HUES64 (cell line): ENCODE measurements around the gene OPA3.

Source experiments
- H3K27ac ChIP-seq: 2 replicates; pipeline ENCODE4 v1.7.0; 2013; ENCODE audit warnings: low read depth, low read length, inconsistent platforms
- H3K27me3 ChIP-seq: 2 replicates; pipeline ENCODE4 v1.6.1; 2013; ENCODE audit warnings: mild to moderate bottlenecking, low read length; ENCODE audit not compliant: insufficient read depth
- H3K36me3 ChIP-seq: 2 replicates; pipeline ENCODE4 v1.6.1; 2013; ENCODE audit warnings: mild to moderate bottlenecking, low read length; ENCODE audit not compliant: insufficient read depth
- H3K4me1 ChIP-seq: 2 replicates; pipeline ENCODE4 v1.6.1; 2013; ENCODE audit warnings: mild to moderate bottlenecking, low read length, moderate library complexity; ENCODE audit not compliant: insufficient read depth
- H3K4me3 ChIP-seq: 2 replicates; pipeline ENCODE4 v1.5.1; 2013; ENCODE audit warnings: mild to moderate bottlenecking, low read length, moderate library complexity
- H3K9ac ChIP-seq: 2 replicates; pipeline ENCODE4 v1.6.1; 2013; ENCODE audit warnings: mild to moderate bottlenecking, low read depth, low read length
- H3K9me3 ChIP-seq: 2 replicates; pipeline ENCODE4 v1.6.1; 2013; ENCODE audit warnings: low read depth, low read length; ENCODE audit not compliant: insufficient read depth
- WGBS: fragments of 150-250, 120-280 bp; methylation state at CpG from one replicate; pipeline ENCODE4 v1.1.7; 2013; ENCODE audit warnings: missing lambda C conversion rate; 5-methylcytosine and 5-hydroxymethylcytosine counted together

Gene OPA3

DNA sequence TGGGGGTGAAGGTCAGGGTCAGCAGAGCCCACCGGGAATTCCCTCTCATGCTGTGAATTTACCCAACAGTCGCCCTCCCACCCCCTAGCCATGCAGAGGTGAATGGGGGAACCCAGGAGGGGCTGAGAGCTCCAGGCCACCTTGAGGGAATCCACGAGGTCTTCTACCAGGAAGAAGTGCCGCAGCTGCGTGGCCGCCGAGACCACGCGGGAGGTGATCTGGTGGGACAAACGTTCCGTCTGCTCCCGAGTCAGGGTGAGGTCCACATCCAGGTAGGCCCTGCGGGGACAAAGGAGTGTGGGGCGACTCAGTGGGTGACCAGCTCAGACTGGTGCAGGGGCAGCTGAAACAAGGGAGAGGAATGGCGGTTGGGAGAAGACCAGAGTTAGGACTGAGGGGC lies 95.9 kb downstream of the OPA3 start:
- no peak overlapping the region for H3K9ac ChIP-seq
- no peaks in the 10 kb centered on the region for H3K27me3 ChIP-seq
- H3K9me3 ChIP-seq, result no peaks in the 10 kb centered on the region
- 94% methylated on average over 15 of the region's 15 CpGs for WGBS
- peaks cover 7% of the 10 kb centered on the region; the same call in 1 of the 2 replicates for H3K4me1 ChIP-seq
- H3K27ac ChIP-seq, result no peak overlapping the region
- H3K36me3 ChIP-seq, result no peaks in the 10 kb centered on the region
- H3K4me3 ChIP-seq, result no peak overlapping the region

DNA sequence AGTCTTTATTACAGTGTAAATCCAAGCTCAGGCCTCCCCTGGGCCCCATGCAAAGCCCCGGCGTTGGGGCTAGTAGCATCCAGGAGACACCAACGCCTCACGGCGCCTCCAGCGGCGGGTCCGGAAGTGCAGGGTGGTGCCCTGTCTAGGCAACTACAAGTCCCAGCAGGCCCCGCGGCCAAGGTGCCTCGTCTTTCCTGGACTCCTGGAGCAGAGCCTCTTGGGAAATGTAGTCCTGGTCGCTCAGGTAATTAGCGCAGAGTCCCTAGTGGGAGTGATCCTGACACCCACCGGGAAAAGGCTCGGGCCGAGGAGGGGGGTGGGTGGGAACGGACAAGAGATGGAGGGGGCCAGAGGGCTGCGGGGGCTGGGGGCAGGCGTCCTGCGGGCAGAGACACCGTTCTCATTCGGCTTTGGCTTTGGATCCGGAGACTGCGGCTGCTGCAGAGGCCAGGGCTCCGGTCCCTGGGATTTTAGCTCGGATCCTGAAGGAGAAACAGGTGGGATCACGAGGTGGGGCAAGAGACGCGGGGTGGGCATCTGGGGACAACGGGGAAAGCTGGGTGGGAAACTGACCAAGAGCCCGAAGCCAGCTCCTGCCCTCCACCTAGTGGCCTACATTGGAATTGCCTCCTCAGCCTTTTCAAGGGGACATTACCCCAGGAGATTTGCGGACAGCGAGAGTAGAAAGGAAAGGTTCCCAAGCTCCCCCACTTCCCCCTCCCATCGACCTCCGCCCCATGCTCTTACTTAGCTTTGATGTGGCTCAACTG lies 99.1 kb downstream of the OPA3 start:
- H3K4me1 ChIP-seq, result no peaks in the 10 kb centered on the region
- WGBS, result 3% methylated on average over 34 of the region's 35 CpGs
- H3K36me3 ChIP-seq, result no peaks in the 10 kb centered on the region
- H3K9me3 ChIP-seq, result no peaks in the 10 kb centered on the region
- no peaks in the 10 kb centered on the region for H3K27me3 ChIP-seq
- peak overlapping the region; percentile 81 for H3K27ac ChIP-seq
- H3K9ac ChIP-seq, result no peak overlapping the region
- peak overlapping the region; percentile 52 for H3K4me3 ChIP-seq

DNA sequence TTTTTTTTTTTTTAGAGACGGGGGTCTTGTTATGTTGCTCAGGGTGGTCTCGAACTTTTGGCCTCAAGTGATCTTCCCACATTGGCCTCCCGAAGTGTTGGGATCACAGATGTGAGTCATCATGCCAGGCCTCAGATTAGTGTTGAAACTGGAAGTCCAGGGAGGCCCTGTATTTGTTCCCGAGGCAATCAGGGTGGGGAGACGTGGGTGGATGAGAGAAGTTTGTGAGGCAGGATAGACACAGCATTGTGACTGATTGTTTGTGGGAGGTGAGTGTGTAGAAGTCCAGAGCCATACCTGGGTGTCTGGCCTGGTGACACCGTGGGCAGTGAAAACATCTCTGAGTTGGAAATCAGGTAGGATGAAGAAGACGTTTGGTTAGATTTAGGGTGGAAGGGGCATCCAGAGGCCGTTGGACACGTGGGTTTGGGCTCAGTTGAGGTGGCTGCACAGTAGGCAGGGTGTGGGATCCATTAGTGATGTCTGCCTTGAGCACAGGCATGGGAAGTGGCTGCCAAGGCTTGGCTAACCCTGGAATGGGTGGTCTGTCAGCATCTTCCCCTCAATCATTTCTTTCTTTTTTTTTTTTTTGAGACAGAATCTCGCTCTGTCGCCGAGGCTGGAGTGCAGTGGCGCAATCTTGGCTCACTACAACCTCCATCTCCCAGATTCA lies 100.2 kb downstream of the OPA3 start:
- H3K27me3 ChIP-seq, result no peaks in the 10 kb centered on the region
- no peaks in the 10 kb centered on the region for H3K9me3 ChIP-seq
- no peak overlapping the region for H3K4me3 ChIP-seq
- no peaks in the 10 kb centered on the region for H3K36me3 ChIP-seq
- H3K27ac ChIP-seq, result no peak overlapping the region
- no peaks in the 10 kb centered on the region for H3K4me1 ChIP-seq
- H3K9ac ChIP-seq, result no peak overlapping the region
- WGBS, result 93% methylated on average over 13 of the region's 13 CpGs

DNA sequence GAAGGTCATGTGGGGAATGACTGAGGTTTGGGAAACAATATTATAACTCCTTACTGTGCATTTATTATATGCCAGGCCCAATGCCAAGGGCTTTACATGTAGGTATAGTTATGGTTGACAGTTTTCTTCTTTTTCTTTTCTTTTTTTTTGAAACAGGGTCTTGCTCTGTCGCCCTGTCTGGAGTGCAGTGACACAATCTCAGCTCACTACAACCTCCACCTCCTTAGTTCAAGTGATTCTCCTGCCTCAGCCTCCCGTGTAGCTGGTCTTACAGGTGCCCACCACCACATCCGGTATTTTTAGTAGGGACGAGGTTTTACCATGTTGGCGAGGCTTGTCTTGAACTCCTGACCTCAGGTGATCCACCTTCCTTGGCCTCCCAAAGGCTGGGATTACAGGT lies 101.6 kb downstream of the OPA3 start:
- no peak overlapping the region for H3K9ac ChIP-seq
- no peak overlapping the region for H3K4me3 ChIP-seq
- H3K36me3 ChIP-seq, result no peaks in the 10 kb centered on the region
- H3K27me3 ChIP-seq, result no peaks in the 10 kb centered on the region
- no peak overlapping the region for H3K27ac ChIP-seq
- no peaks in the 10 kb centered on the region for H3K4me1 ChIP-seq
- H3K9me3 ChIP-seq, result no peaks in the 10 kb centered on the region
- 94% methylated on average over 5 of the region's 5 CpGs for WGBS

DNA sequence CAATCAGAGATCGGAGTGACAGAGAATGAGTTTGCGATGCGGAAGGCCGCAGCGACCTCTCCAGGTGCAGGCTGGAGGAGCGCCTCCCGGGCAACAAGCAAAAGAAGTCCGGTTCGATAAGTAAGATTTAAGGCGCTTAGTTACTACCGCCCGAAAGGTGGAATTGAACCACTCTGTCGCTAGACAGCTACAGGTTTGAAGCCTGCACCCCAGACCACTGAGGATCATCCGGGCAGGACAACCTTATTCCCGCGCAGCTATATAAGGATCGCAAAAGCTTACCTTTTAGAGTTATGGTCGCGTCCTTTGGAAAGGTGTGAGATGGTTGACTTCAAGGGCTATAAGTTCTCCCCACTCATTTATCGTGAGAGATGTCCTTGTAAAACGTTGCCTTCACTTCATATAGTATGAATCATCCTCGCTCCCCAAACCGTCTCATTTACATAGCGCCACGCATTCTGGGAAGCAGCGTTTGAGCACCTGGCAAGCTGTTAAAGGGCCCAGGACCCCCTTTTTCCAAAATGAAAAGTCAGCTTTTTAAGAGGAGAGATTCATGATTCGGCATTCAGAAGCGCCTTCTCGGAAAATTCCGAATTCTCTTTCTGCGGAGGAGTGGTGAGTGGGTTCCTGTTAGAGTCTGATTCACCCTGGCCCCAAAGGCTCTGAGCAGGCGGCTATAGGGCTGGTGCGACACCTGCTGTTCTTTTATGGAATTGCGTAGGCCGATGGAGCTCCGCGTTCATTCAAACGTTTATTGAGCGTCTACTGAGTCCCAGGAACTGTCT lies 106.0 kb downstream of the OPA3 start:
- H3K9me3 ChIP-seq, result no peaks in the 10 kb centered on the region

DNA sequence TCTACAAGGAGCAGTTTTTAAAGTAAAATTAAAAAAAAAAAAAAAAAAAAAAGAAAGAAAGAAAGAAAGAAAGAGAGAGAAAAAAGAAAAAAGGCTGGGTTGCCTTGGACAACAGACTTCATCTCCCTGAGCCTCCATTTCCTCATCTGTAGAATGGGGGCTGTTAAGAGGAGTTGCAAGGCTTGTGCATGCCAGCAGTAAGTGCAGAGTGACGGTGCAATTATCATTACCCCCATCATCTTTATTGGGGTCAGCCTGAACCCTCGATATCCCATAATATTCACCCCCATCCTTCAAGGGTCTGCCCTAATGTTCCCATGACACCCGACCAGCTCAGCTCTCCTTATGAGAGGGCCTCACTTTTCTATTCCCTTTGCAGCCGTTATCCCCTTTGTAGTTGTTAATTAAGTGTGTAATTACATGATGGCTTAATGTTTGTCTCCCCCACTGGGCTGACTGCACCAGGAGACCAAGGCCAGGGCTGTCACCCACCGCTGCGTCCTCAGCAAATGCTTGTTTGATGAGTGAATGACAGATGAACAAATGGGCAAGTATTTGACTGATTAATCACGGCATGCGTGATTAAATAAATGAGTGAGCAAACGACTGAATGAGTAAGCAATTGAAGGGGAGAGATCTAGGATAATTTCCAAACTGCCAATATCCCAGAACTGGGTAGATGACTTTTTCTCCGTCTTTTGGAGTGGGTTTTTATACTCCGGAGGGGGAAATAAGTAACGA lies 106.7 kb downstream of the OPA3 start:
- no peak overlapping the region for H3K9ac ChIP-seq
- 19% methylated on average over 12 of the region's 12 CpGs for WGBS

More for the DNA sequence above, 106.0 kb downstream of the OPA3 start:
- no peaks in the 10 kb centered on the region for H3K36me3 ChIP-seq
- H3K4me1 ChIP-seq, result no peaks in the 10 kb centered on the region
- WGBS, result under 1% methylated on average over 39 of the region's 39 CpGs
- H3K27me3 ChIP-seq, result no peaks in the 10 kb centered on the region
- peak overlapping the region; percentile 92 for H3K9ac ChIP-seq
- peak overlapping the region; percentile 75 for H3K4me3 ChIP-seq
- H3K27ac ChIP-seq, result peak overlapping the region; percentile 92

More for the DNA sequence above, 106.7 kb downstream of the OPA3 start:
- no peaks in the 10 kb centered on the region for H3K9me3 ChIP-seq
- H3K27me3 ChIP-seq, result peaks cover 2% of the 10 kb centered on the region
- no peaks in the 10 kb centered on the region for H3K36me3 ChIP-seq
- H3K27ac ChIP-seq, result no peak overlapping the region; the same call in 1 of the 2 replicates
- no peaks in the 10 kb centered on the region for H3K4me1 ChIP-seq
- H3K4me3 ChIP-seq, result peak overlapping the region; percentile 75
